Measurements from ENCODE around the gene PSAPL1.

PSAPL1 gene

GRCh38 chr4:7396186-7396910 lies 38.4 kb downstream of the PSAPL1 start:
- no peak for DNase-seq (ENCODE audit: low spot score)

GRCh38 chr4:7395645-7396044 lies 39.1 kb downstream of the PSAPL1 start:
- DNase-seq (ENCODE audit: low spot score) = no peak

GRCh38 chr4:7394681-7395451 lies 39.9 kb downstream of the PSAPL1 start:
- no peak for DNase-seq (ENCODE audit: low spot score)

- no peak for DNase-seq (ENCODE audit: low spot score)
Measured at GRCh38 chr4:7393601-7394575, 40.8 kb downstream of the PSAPL1 start.

DNA sequence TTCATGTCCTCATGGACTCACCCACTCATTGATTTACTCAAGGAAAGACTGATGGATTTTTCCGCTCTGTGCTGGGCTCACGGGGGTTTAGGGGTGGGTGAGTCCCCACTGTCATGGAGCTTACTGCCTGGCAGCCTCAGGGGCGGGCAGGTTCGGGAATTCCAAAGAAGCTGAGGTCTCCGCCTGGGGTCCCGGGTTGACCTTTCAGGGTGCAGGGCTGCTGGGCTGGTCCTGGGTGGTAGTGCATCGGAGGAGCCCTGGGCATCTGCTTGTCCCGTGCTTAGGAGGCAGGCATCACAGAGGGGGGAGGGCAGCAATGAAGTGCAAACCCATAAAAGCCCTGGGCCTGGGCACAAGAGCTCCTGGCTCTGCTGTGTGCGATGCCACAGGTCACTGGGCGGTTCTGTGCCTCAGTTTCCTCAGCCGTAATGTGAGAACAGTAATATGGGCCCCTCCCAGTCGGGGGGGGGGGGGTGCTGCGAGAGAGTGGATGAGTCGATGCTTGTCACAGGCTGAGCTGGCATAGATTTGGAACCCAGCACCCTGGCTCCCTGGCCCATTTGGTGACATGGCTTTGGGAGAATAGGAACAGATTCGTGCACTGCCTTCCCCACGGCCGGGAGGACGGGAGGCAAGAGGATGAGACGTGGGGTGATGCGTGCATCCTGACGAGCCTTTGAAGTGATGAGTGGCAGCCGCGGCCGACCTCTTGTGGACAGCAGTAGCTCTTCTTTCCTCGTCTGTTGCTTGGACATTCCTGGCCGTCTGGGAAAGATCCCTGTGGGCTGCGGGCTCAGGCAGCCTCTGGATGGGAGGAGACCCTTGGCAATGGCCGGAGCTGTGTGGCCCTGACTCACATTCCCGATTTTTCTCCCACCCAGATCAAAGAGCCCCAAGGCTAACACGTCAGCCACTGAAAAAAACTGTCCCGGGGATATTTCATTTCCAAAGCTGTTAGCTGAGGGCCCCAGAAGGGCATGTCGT lies 42.0 kb downstream of the PSAPL1 start:
- no peak for DNase-seq (ENCODE audit: low spot score)

- DNase-seq (ENCODE audit: low spot score) = no peak
Measured at GRCh38 chr4:7391637-7392437, 42.9 kb downstream of the PSAPL1 start.

GRCh38 chr4:7390906-7391636 lies 43.7 kb downstream of the PSAPL1 start:
- DNase-seq (ENCODE audit: low spot score) = no peak

DNA sequence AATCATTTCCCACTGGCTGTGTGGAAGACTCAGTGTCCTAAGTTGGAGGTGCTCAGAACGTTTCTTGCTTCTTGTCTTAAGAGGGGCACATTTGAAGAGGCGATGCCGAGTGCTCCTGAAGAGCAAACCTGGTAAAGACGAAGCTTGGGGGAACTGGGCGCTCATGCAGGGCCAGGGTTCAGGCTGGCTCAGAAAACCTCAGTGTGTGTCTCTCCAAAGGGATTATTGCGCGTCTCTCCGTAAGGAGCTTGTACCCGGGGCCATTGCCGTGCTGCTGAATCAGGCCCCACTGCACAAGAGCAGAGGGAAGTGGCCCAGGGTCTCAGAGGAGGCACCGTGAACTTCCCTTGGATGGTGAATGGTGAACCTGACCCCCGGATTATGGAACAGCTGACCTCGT lies 44.4 kb downstream of the PSAPL1 start:
- no peak for DNase-seq (ENCODE audit: low spot score)

- no peak for DNase-seq (ENCODE audit: low spot score)
Measured at GRCh38 chr4:7389719-7390118, 45.0 kb downstream of the PSAPL1 start.

GRCh38 chr4:7389101-7389701 lies 45.5 kb downstream of the PSAPL1 start:
- DNase-seq (ENCODE audit: low spot score) = no peak

GRCh38 chr4:7388627-7389026 lies 46.1 kb downstream of the PSAPL1 start:
- no peak for DNase-seq (ENCODE audit: low spot score)

- DNase-seq (ENCODE audit: low spot score) = no peak
Measured at GRCh38 chr4:7387925-7388324, 46.8 kb downstream of the PSAPL1 start.

DNA sequence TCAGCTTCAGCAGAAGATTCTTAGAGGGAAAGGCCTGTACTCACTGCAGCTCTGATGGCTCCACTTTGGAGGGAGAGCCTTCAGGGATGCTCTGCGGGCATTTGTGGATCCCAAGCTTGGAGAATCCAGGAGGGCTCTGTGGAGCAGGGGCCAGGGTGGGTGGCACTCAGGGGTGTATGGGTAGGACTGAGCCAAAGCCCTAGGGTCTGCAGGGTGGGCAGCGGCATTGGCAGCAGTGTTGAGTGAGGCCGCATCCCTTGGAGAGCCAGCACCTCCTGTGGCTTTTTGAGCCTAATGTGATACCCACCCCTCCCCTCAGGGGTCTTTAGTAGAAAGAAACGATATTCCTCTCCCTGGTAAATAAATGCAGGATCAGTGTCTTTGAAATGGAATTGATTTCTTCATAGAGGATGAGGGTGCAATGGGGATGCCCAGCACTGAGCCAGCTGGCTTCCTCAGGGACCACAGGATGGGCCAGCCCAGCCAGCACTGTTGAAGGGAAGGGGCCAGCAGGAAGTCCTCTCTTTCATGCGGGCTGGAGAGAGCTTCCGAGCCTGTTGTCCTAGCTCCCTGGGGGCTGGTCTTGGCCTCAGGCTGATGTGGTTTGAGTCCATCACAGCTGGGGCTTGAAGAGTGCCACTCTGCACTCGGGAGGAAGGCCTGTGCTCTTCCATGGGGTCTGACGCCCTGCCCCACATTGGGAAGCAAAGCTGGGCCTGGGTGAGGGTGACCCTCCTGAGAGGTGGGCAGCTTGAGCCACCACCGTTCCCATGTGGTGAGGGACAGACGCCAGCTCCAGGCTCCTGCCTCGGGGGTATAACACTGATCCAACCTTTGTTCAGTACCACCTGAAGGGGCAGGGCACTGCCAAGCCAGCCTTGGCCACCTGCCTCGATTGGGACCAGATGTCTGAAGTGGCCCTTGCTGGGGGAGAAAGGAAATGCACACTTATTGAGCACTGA lies 49.5 kb downstream of the PSAPL1 start:
- no peak for DNase-seq (ENCODE audit: low spot score)

DNA sequence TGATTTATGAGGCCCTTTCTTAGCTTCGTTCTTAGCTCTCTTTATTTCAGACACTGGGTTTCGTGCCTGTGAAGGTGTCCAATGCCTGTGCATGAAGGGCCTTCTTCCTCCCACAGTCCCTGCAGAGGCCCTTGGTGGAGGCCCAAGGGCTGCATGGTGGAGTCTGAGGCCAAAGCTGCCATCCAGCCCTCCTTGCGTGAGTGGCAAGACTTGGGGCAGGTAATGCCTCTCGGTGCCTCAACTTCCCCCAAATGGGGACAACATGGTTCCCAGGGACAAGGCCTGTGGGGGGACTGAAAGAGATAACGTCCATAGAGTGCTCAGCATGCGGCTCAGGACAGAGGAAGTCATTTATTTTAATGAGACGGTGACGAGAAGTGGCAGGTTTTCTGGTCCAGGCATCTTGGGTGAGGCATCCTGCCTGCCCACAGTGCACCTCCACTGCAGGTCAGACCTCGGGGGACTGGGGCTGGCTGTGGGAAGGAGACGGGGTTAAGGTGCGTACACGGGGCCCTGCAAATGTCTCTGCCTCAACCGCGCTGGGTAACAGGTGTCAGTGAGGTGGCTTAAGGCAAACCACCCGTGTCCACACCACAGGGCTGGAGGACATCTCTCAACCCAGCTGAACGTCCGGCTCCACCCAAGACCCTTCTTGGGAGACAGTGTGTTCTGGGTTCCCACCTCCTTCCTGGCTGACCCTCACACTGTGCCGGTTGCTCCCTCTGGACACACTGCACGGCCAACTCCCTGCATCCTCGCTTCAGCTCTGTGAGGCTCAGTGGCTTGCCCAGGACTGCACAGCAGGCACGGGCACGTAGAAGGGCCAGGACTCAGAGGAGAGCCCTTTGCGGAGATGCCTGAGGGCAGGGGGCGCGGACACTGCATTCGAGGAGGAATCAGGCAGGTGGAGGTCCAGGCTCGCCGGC lies 50.5 kb downstream of the PSAPL1 start:
- no peak for DNase-seq (ENCODE audit: low spot score)

DNA sequence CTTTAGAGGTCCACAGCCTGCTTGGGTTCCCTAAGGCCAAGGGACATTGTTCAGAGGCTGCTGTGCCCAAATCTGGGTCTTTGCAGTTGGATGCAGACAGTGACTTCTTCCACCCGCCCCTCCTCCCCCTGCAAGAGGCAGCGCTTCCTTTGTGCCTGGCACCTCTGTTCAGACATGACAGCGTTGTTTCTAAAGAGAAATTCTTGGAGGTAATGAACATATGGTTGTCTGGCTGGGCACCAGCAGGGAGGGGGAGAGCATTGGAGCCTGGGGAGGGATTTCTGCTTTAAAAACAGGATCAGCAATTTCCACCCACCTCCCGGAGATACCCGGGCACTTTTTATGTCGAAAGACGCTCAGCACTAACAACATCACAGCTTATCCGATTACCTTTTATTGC lies 51.5 kb downstream of the PSAPL1 start:
- DNase-seq (ENCODE audit: low spot score) = peak; percentile 16

GRCh38 chr4:7382634-7383014 lies 52.1 kb downstream of the PSAPL1 start:
- no peak for DNase-seq (ENCODE audit: low spot score)
